ENCODE measurements around the gene ATP5MG.

GRCh38 chr11:118430956-118431355 lies 29.6 kb downstream of the ATP5MG start:
- TF ChIP-seq GATA2 (IDR thresholded peaks at IDR 0.05; ENCODE audit: low read depth, low read length) (no peak), GATA3 (IDR thresholded peaks at IDR 0.05; ENCODE audit: low read depth, low read length) (no peak)

All from SH-SY5Y (cell line).